Measurements from ENCODE around the gene ENAM.

- TF ChIP-seq SOX13 (IDR thresholded peaks at IDR 0.05), result no peak
- TF ChIP-seq SOX13 (CRISPR knock-in tag; conservative IDR thresholded peaks at IDR 0.05 in 1 of 2, IDR thresholded peaks at IDR 0.05 in 1 of 2), result no peak
- TF ChIP-seq ZBTB7A (CRISPR knock-in tag; IDR thresholded peaks at IDR 0.05), result no peak
- no peak for TF ChIP-seq SMAD1 (CRISPR knock-in tag; IDR thresholded peaks at IDR 0.05; ENCODE audit: borderline replicate concordance, low read depth)
- TF ChIP-seq TRAFD1 (CRISPR knock-in tag; IDR thresholded peaks at IDR 0.05; ENCODE audit: borderline replicate concordance), result no peak
Observed at GRCh38 chr4:70658418-70658817, 29.9 kb downstream of the ENAM start.
